ENCODE measurements around the gene GRAMD2A.

DNA sequence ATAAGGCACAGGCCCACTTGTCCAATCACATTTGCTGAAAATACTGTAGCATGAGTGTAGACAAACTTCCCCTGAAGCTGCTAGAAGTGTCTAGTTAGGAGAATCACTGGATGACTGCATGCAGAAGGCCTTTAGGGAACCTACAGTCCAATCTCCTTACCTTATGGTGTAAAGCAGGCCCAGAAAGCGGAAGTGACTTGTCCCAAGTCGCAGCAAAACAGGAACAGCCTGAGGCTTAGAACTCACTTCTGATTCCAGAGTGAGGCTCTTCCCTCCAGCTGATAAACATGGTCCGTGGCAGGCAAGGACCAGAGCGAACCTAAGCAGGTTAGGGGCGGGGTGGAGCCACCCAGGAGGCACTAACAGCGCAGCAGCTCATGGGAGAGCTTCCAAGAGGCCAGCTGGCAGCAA, 2.5 kb downstream of the GRAMD2A start:
- TF ChIP-seq CTCF (IDR thresholded peaks at IDR 0.05), result no peak
- no peak for TF ChIP-seq POLR2A (IDR thresholded peaks at IDR 0.05)
- TF ChIP-seq POLR2AphosphoS5 (IDR thresholded peaks at IDR 0.05), result no peak
